Activated CD8-positive, alpha-beta memory T cell treated with anti-CD3 and anti-CD28 coated beads for 24 hours (primary cell): ENCODE data around the gene CBX7.
"Not testable (repeated sequence)": the region's sequence is repeated elsewhere in the genome, so short reads cannot be mapped to it uniquely, and the experiment has no call there.

ENCODE experiments used
- DNase-seq: peaks from one replicate; pipeline ENCODE4 v3.0.0-alpha.2; 2020

Gene CBX7

GRCh38 chr22:39173787-39174497, 21.5 kb upstream of the CBX7 start:
- peak; percentile 74 for DNase-seq

DNA sequence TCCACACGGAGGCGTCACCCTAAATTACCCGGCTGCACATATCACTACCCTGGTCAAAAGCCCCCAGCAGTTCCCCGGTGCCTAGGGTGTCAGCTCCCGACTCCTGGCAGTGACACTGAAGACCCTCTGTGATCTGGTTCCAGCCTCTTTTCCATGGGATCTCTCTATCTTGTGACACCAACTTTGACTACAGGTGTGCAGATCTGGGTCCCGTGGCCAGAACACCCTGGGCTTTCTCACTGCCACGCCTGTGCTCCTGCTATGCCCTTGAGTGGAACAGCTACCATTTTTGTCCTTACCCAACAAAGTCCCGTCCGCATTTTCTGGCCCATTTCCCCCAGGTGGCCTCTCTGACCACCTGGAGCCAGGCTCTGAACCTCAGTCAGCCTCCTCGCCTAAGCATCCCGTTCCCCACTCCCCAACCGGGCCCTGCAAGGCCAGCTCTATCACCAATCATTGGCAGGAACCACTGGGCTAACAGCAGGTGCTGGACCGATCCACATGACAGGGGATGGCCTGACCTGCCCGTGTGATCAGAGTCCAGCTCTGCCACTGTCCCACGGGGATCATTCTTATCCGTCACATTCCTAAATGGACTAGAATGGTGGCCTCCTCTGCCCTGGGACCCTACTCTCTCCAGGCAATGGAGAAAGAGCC, 20.7 kb upstream of the CBX7 start:
- DNase-seq = no peak

GRCh38 chr22:39172265-39173049, 20.0 kb upstream of the CBX7 start:
- not testable (repeated sequence) for DNase-seq

DNA sequence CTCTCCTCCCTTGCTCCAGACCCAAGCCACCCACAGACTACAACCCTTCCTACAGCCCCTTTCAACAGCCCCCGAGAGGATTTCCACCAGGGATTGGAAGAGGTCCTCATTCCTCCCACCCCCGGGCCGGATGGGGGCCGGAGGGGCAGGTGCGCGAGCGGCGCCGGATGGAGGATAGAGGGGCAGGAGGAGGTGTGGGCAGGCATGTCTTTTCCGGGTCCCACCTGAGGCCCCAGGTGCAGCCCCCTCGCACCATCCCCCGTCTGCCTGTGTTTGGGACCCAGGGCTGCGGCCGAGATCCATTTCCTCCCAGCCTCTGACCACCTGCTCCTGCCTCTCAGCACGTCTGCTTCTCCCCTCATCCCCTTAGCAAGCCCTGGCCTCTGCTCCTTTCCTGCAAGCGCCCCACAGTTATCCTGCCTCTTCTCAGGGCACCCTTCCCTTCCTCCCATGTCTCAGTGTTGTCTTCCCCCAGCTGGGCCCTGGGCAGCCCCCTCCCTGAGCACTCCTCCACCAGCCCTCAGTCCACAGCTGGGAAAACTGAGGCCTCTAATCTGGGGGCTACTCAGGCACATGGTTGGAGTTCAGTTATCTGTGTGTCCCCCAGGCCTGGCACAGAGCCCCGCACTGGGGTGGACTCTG, 19.3 kb upstream of the CBX7 start:
- no peak for DNase-seq

- DNase-seq = peak; percentile 97
Measured at GRCh38 chr22:39170825-39171622, 18.5 kb upstream of the CBX7 start.

GRCh38 chr22:39169797-39170466, 17.5 kb upstream of the CBX7 start:
- no peak for DNase-seq

- no peak for DNase-seq
Measured at GRCh38 chr22:39166547-39166946, 14.1 kb upstream of the CBX7 start.

- not testable (repeated sequence) for DNase-seq
Measured at GRCh38 chr22:39156093-39156492, 3.6 kb upstream of the CBX7 start.

- DNase-seq = no peak
Measured at GRCh38 chr22:39155421-39155820, 2.9 kb upstream of the CBX7 start.

DNA sequence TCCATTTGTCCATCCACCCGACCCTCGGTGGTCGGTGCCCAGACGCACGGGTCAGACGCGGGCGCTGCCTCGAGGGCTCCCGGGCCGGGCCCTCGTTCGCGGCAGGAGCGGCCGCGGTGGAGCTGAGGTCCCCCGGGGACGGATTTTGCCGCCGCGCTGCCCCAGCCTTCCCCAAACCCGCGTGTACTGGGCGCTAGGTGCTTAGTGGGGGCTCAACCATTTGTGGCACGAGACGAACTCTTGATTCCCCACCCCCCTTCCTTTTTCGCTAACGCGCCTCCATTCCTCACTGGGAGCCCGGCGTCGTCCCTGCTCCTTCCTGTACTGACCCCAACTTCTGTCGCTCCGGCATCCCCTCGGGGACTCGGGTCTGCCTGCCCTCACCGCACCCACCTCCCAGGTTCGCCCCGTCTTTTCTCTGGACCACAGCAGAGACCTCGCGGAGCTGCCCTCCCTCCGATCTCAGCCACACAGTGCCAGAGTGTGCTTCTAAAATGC, 789 bp upstream of the CBX7 start:
- DNase-seq = no peak

GRCh38 chr22:39152024-39152510, 413 bp downstream of the CBX7 start:
- no peak for DNase-seq

DNA sequence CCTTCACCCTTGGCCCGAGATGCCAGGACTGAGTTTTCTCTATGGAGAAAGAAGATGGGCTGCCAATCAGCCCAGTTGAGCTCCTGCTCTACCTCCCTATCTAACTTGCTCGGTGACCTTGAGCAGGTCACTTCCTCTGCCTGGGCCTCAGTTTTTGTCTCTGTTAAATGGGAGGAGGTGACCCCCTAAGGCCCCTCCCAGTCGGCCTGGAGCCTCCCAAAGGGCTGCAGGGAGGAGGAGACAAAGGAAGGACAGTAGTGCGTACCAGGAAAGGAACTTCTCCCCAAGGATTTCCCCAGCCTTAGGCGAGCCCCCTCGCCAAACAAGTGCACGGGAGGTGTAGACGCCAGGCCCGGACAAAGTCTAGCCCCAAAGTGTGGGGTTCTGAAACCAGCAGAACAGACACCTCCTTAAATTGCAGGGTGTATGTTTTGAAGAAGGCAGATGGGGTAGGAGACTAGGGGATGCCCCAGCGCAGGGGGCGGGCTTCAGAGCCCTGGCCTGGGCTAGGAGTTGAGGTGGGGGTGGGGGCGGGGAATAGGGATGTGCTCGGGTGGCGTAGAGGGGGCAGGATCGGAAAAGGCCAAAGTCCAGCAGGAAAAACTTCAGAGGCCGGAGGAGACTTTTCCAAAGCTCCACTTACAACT, 1.0 kb downstream of the CBX7 start:
- no peak for DNase-seq

DNA sequence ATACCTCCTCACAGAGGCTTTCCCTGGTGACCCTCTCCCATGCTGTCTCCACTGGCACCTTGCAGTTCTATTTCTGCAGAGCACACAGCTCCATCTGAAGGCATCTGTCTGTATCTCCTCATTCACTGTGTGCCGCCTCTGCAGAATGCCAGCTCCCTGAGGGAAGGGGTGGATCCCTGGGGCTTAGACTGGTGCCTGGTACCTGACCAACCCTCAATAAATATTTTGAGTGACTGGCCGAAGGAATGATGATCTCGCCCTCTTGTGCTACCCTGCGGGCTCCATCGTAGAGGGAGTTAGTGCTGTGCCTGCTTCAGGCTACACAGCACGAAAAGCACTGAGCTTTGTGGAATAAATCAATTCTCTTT, 1.6 kb downstream of the CBX7 start:
- no peak for DNase-seq

DNA sequence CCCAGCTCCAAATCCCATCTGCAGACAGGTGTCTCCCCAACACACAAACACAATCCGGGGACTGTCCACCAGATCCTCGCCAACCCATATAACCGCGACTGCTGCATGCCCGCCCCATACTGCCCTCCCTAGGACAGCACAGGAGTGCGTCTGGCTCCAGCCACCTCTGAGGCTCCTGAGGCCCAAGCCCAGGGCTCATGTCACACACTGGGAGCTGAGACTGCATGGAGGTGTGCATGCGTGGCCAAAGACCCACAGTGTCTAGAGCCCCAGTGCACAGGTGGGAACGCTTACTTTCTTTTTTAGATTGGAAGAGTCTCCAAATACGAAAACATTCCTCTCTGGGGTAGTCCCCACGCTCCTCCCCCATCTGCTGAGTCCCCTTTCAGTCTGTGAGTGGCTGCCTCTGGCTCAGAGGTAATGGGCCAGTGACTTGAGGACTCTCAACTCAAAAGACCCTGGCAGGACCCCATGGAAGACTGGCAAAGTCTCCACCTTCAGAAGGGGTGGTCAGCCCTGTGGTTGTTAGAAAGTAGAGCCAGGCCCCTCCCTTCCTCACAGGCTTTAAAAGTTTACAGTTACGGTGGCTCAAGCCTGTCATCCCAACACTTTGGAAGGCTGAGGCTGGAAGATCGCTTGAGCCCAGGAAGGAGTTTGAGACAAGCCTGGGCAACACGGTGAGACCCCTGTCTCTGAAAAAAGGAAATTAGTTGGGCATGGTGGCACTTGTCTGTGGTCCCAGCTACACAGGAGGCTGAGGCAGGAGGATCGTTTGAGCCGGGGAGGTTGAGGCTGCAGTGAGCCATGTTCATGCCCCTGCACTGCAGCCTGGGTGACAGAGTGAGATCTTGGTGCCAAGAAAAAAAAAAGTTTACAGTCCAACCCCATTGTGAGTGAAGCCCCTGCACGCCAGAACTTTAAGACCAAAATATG, 2.3 kb downstream of the CBX7 start:
- no peak for DNase-seq

DNA sequence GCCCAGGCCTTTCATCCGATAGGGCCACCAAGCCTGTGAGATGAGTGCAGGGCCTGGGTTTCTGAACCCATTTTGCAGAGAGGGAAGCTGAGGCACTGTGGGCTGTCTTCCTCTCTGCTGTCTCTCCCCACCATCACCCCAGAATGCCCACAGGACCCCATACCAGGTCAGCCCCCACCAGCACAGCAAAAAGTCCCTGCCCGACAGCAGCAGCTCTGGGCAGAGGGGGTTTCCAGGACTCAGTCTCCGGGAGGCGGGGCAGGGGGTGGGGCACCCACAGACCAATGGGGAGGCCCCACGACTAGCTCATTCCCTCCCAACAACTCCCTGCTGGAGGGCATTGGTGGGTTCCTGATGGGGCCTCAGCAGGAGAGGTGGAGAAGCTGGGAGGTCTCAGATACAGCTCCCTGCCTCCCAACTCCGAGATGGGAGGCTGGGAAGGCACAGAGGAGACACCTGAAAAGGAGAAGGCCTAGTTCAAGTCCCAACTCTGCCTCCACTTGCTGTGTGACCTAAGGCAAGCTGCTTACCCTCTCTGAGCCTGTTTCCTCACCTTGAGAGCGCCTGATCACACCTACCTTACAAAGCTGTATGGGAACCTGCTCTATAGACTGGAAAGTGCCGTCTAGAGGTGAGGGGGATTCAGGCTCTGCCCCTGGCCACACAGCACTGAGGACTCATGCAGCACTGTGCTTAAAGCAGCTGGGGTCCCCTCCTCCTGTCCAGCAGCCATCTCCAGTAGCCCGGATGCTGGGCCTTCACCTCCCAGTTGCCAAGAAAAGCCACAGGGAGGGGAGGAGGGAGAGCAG, 3.5 kb downstream of the CBX7 start:
- DNase-seq = peak; percentile 89

- DNase-seq = no peak
Measured at GRCh38 chr22:39148026-39148726, 4.3 kb downstream of the CBX7 start.

- DNase-seq = no peak
Measured at GRCh38 chr22:39147335-39148025, 5.0 kb downstream of the CBX7 start.
